H9 (cell line): Measurements from ENCODE around the gene MIER1. TPM values are rescaled to one million over a fixed set of nuclear protein-coding genes. Genes with fewer than 3 reads are reported as not detected.

Experiments
- DNase-seq: peaks from one replicate; pipeline ENCODE4 v3.0.0-alpha.2; 2017
- H2AFZ ChIP-seq: one replicate; pipeline ENCODE4 v1.6.1; 2013; ENCODE audit warnings: mild to moderate bottlenecking, low read length, control low read depth, moderate library complexity
- H2AK5ac ChIP-seq: 2 replicates; pipeline ENCODE4 v1.6.1; 2013; ENCODE audit warnings: low read length, control low read depth, mixed read lengths; ENCODE audit not compliant: insufficient read length
- H2BK120ac ChIP-seq: one replicate; pipeline ENCODE4 v1.6.1; 2013; ENCODE audit warnings: low read depth, mild to moderate bottlenecking, low read length, control low read depth, inconsistent platforms; ENCODE audit not compliant: poor library complexity, severe bottlenecking
- H2BK12ac ChIP-seq: 2 replicates; pipeline ENCODE4 v1.6.1; 2013; ENCODE audit warnings: low read length, control low read depth, mixed read lengths, low read depth; ENCODE audit not compliant: insufficient read length
- H2BK15ac ChIP-seq: 2 replicates; pipeline ENCODE4 v1.6.1; 2013; ENCODE audit warnings: low read depth, low read length, control low read depth
- H2BK20ac ChIP-seq: one replicate; pipeline ENCODE4 v1.6.1; 2013; ENCODE audit warnings: low read depth, mild to moderate bottlenecking, low read length, control low read depth, inconsistent platforms; ENCODE audit not compliant: poor library complexity, severe bottlenecking
- H2BK5ac ChIP-seq: 2 replicates; pipeline ENCODE4 v1.6.1; 2013; ENCODE audit warnings: low read length, control low read depth, mixed read lengths; ENCODE audit not compliant: insufficient read length
- H3K14ac ChIP-seq: 2 replicates; pipeline ENCODE4 v1.6.1; 2013; ENCODE audit warnings: low read length, control low read depth; ENCODE audit not compliant: insufficient read depth
- H3K18ac ChIP-seq: 2 replicates; pipeline ENCODE4 v1.6.1; 2013; ENCODE audit warnings: low read depth, mild to moderate bottlenecking, mixed read lengths, low read length, control low read depth; ENCODE audit not compliant: insufficient read length
- H3K23ac ChIP-seq: 2 replicates; pipeline ENCODE4 v1.6.1; 2013; ENCODE audit warnings: low read length, control low read depth, mixed read lengths, low read depth; ENCODE audit not compliant: insufficient read length
- H3K23me2 ChIP-seq: 2 replicates; pipeline ENCODE4 v1.6.1; 2013; ENCODE audit warnings: low read depth, mild to moderate bottlenecking, mixed read lengths, low read length, control low read depth; ENCODE audit not compliant: insufficient read length, poor library complexity, severe bottlenecking
- H3K27ac ChIP-seq: 2 replicates; pipeline ENCODE4 v1.5.1; 2013; ENCODE audit warnings: low read length, control low read depth, mixed read lengths, low read depth; ENCODE audit not compliant: insufficient read length
- H3K27me3 ChIP-seq: 2 replicates; pipeline ENCODE4 v1.6.1; 2013; ENCODE audit warnings: low read length, control low read depth, inconsistent platforms; ENCODE audit not compliant: insufficient read depth
- H3K4ac ChIP-seq: 2 replicates; pipeline ENCODE4 v1.6.1; 2013; ENCODE audit warnings: low read depth, mild to moderate bottlenecking, control low read depth, inconsistent platforms, low read length, moderate library complexity
- H3K4me1 ChIP-seq: 2 replicates; pipeline ENCODE4 v1.6.1; 2013; ENCODE audit warnings: low read length, control low read depth, inconsistent platforms; ENCODE audit not compliant: insufficient read depth
- H3K4me2 ChIP-seq: 2 replicates; pipeline ENCODE4 v1.6.1; 2013; ENCODE audit warnings: low read length, control low read depth, mixed read lengths; ENCODE audit not compliant: insufficient read length, insufficient read depth
- H3K56ac ChIP-seq: 2 replicates; pipeline ENCODE4 v1.6.1; 2013; ENCODE audit warnings: low read depth, mild to moderate bottlenecking, mixed read lengths, low read length, control low read depth; ENCODE audit not compliant: insufficient read length
- H3K79me1 ChIP-seq: 2 replicates; pipeline ENCODE4 v1.6.1; 2013; ENCODE audit warnings: low read depth, mild to moderate bottlenecking, moderate library complexity, low read length, control low read depth, inconsistent platforms; ENCODE audit not compliant: insufficient read depth, poor library complexity, severe bottlenecking
- H3K79me2 ChIP-seq: 2 replicates; pipeline ENCODE4 v1.6.1; 2013; ENCODE audit warnings: low read length, control low read depth, inconsistent platforms; ENCODE audit not compliant: insufficient read depth
- H3K9ac ChIP-seq: 2 replicates; pipeline ENCODE4 v1.6.1; 2013; ENCODE audit warnings: low read length, control low read depth, mixed read lengths; ENCODE audit not compliant: insufficient read length; ENCODE audit errors: extremely low read depth
- H3K9me3 ChIP-seq: one replicate; pipeline ENCODE4 v1.6.1; 2013; ENCODE audit warnings: low read depth, low read length, inconsistent platforms; ENCODE audit not compliant: control insufficient read depth
- H3T11ph ChIP-seq: one replicate; pipeline ENCODE4 v1.6.1; 2013; ENCODE audit warnings: mild to moderate bottlenecking, low read length, control low read depth, inconsistent platforms
- H4K20me1 ChIP-seq: one replicate; pipeline ENCODE4 v1.6.1; 2013; ENCODE audit not compliant: control insufficient read depth, insufficient read length, insufficient read depth
- H4K5ac ChIP-seq: 2 replicates; pipeline ENCODE4 v1.6.1; 2013; ENCODE audit warnings: low read depth, mild to moderate bottlenecking, mixed read lengths, low read length, control low read depth; ENCODE audit not compliant: insufficient read length
- H4K8ac ChIP-seq: replicated peaks from 2 replicates; pipeline ENCODE4 v1.6.1; 2013; ENCODE audit warnings: low read length, control low read depth, mixed read lengths, low read depth; ENCODE audit not compliant: insufficient read length
- H4K91ac ChIP-seq: 2 replicates; pipeline ENCODE4 v1.6.1; 2013; ENCODE audit warnings: low read depth, mild to moderate bottlenecking, moderate library complexity, mixed read lengths, low read length, control low read depth; ENCODE audit not compliant: insufficient read length
- H3K27ac Mint-ChIP-seq, 3 experiments: 2 replicates in 2 of 3; 3 replicates in 1 of 3; pipeline ENCODE4 v1.8.0; 2020 to 2021; ENCODE audit warnings: mixed read lengths in 3 of 3, mild to moderate bottlenecking in 1 of 3, moderate library complexity in 1 of 3
- H3K27me3 Mint-ChIP-seq: 2 replicates; pipeline ENCODE4 v1.8.0; 2021; ENCODE audit warnings: low read depth, mild to moderate bottlenecking, moderate library complexity, mixed read lengths
- H3K36me3 Mint-ChIP-seq, 3 experiments: 2 replicates in 2 of 3; 3 replicates in 1 of 3; pipeline ENCODE4 v1.8.0; 2020 to 2021; ENCODE audit warnings: low read depth in 3 of 3, mixed read lengths in 3 of 3; ENCODE audit not compliant: insufficient read depth in 1 of 3
- H3K4me1 Mint-ChIP-seq, 2 experiments: 2 replicates each; pipeline ENCODE4 v1.8.0; 2020; ENCODE audit warnings: mixed read lengths in 2 of 2
- H3K4me3 Mint-ChIP-seq, 2 experiments: 2 replicates in 1 of 2; 3 replicates in 1 of 2; pipeline ENCODE4 v1.8.0; 2020 to 2021; ENCODE audit warnings: mild to moderate bottlenecking in 2 of 2, mixed read lengths in 2 of 2, moderate library complexity in 1 of 2
- H3K9me3 Mint-ChIP-seq, 2 experiments: 2 replicates in 1 of 2; 3 replicates in 1 of 2; pipeline ENCODE4 v1.8.0; 2020; ENCODE audit warnings: mild to moderate bottlenecking in 2 of 2, mixed read lengths in 2 of 2, moderate library complexity in 1 of 2
- WGBS: extraction: QIAGEN DNeasy Blood & Tissue Kit; methylation state at CpG from one replicate; pipeline ENCODE4 v1.1.7; 2013; ENCODE audit warnings: missing lambda C conversion rate, low lambda C conversion rate, mixed read lengths; ENCODE audit not compliant: insufficient read length; ENCODE audit errors: extremely low coverage; 5-methylcytosine and 5-hydroxymethylcytosine counted together
- total RNA-seq: library from RNA; stranded (reverse); gene quantifications from 2 replicates; pipeline ENCODE4 v1.2.1, GENCODE V29; 2021
- TF ChIP-seq, protein P1 (sequence below): fragments of 200-600 bp; sonication (generic); conservative IDR thresholded peaks from 3 replicates; pipeline ENCODE4 v1.8.0; 2021; ENCODE audit warnings: antibody characterized with exemption, mild to moderate bottlenecking

Gene MIER1
- total RNA-seq, 1 experiment from 2014 or later: 28.5 TPM

- Histone ChIP-seq H4K5ac (no peak overlapping the region), H3K4me2 (peak overlapping the region; percentile 97), H3K14ac (no peak overlapping the region), H4K91ac (no peak overlapping the region), H3K56ac (no peak overlapping the region), H3K23ac (no peak overlapping the region), H2BK12ac (no peak overlapping the region), H3T11ph (no peak overlapping the region), H3K9me3 (no peaks in the 10 kb centered on the region), H2BK120ac (no peak overlapping the region), H2BK5ac (no peak overlapping the region), H3K23me2 (peaks cover 14% of the 10 kb centered on the region), H2AK5ac (no peak overlapping the region), H3K4ac (no peak overlapping the region), H2BK15ac (no peak overlapping the region), H3K79me1 (no peaks in the 10 kb centered on the region), H2BK20ac (no peak overlapping the region), H4K20me1 (no peaks in the 10 kb centered on the region), H4K8ac (no peak overlapping the region), H3K27me3 (no peaks in the 10 kb centered on the region), H2AFZ (no peak overlapping the region), H3K18ac (no peak overlapping the region), H3K9ac (peak overlapping the region; percentile 79), H3K79me2 (peaks cover 4% of the 10 kb centered on the region; the same call in 1 of the 2 replicates), H3K27ac (peak overlapping the region; percentile 2), H3K4me1 (no peaks in the 10 kb centered on the region)
- TF ChIP-seq, protein P1, sequence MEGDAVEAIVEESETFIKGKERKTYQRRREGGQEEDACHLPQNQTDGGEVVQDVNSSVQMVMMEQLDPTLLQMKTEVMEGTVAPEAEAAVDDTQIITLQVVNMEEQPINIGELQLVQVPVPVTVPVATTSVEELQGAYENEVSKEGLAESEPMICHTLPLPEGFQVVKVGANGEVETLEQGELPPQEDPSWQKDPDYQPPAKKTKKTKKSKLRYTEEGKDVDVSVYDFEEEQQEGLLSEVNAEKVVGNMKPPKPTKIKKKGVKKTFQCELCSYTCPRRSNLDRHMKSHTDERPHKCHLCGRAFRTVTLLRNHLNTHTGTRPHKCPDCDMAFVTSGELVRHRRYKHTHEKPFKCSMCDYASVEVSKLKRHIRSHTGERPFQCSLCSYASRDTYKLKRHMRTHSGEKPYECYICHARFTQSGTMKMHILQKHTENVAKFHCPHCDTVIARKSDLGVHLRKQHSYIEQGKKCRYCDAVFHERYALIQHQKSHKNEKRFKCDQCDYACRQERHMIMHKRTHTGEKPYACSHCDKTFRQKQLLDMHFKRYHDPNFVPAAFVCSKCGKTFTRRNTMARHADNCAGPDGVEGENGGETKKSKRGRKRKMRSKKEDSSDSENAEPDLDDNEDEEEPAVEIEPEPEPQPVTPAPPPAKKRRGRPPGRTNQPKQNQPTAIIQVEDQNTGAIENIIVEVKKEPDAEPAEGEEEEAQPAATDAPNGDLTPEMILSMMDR: no peak
- Mint-ChIP-seq H3K4me1 (peaks cover 30 to 31% of the 10 kb centered on the region in 2 experiments), H3K9me3 (no peaks in the 10 kb centered on the region), H3K4me3 (peak overlapping the region; percentile 87 to 93), H3K36me3 (peaks cover 0 to 3% (median under 1%) of the 10 kb centered on the region in 3 experiments; a peak in 3 of 7 replicates), H3K27me3 (no peaks in the 10 kb centered on the region), H3K27ac (peak overlapping the region; percentile 98 to 99 (median 98))
- WGBS: no CpG with 5 or more reads among the region's 11 CpGs
- DNase-seq: no peak
Measured at GRCh38 chr1:66925558-66925910, 744 bp downstream of the MIER1 start.
